OCI-LY3 (cell line): Measurements from ENCODE around the gene SETDB2.

Source experiments
- H2AFZ ChIP-seq: fragments of 200-600, 300-600 bp; shearing (Covaris generic); 2 replicates; pipeline ENCODE4 v1.6.0; 2014; ENCODE audit warnings: antibody characterized with exemption, low read depth, low read length
- H3K27ac ChIP-seq: fragments of 200-600, 300-600 bp; sonication (generic); 2 replicates; pipeline ENCODE4 v1.5.1; 2014; ENCODE audit warnings: mild to moderate bottlenecking, low read length, moderate library complexity, mixed read lengths
- H3K27me3 ChIP-seq: fragments of 200-600, 300-600 bp; sonication (generic); 2 replicates; pipeline ENCODE4 v1.6.1; 2014; ENCODE audit warnings: low read depth, low read length, mixed read lengths
- H3K36me3 ChIP-seq: fragments of 200-600, 300-600 bp; sonication (generic); replicated peaks from 2 replicates; pipeline ENCODE3; 2014; ENCODE audit warnings: low read depth, low read length, mixed read lengths
- H3K4me1 ChIP-seq: fragments of 300-600, 200-600 bp; sonication (generic); 2 replicates; pipeline ENCODE4 v1.6.1; 2014; ENCODE audit warnings: low read length, mixed read lengths
- H3K4me2 ChIP-seq: fragments of 200-600, 300-600 bp; sonication (generic); 2 replicates; pipeline ENCODE4 v1.6.1; 2014; ENCODE audit warnings: low read length, mixed read lengths
- H3K4me3 ChIP-seq: fragments of 300-600, 200-600 bp; sonication (generic); 2 replicates; pipeline ENCODE4 v1.5.1; 2014; ENCODE audit warnings: antibody characterized with exemption, mild to moderate bottlenecking, low read length, moderate library complexity
- H3K79me2 ChIP-seq: fragments of 300-600, 200-600 bp; shearing (Covaris generic); 2 replicates; pipeline ENCODE4 v1.6.1; 2014; ENCODE audit warnings: mild to moderate bottlenecking, low read length, mixed read lengths
- H3K9ac ChIP-seq: fragments of 300-600, 200-600 bp; shearing (Covaris generic); 2 replicates; pipeline ENCODE4 v1.6.0; 2014; ENCODE audit warnings: mild to moderate bottlenecking, low read length, moderate library complexity
- H3K9me3 ChIP-seq: fragments of 200-600, 300-600 bp; shearing (Covaris generic); 2 replicates; pipeline ENCODE4 v1.6.1; 2014; ENCODE audit warnings: low read length, mixed read lengths; ENCODE audit not compliant: insufficient read depth
- H4K20me1 ChIP-seq: fragments of 200-600, 300-600 bp; sonication (generic); 2 replicates; pipeline ENCODE4 v1.6.1; 2016; ENCODE audit warnings: low read length, mixed read lengths; ENCODE audit not compliant: insufficient read depth
- EZH2phosphoT487 ChIP-seq: fragments of 200-600 bp; shearing (Covaris generic); IDR thresholded peaks from 2 replicates; pipeline ENCODE4 v1.6.1; 2018; ENCODE audit warnings: antibody characterized with exemption, mixed run types, low read depth
- TF ChIP-seq, protein P1 (sequence below): fragments of 200-600, 300-600 bp; sonication (generic); IDR thresholded peaks from 2 replicates; pipeline ENCODE4 v1.5.1; 2014; ENCODE audit warnings: antibody characterized with exemption, low read length, low read depth

The SETDB2 gene

DNA sequence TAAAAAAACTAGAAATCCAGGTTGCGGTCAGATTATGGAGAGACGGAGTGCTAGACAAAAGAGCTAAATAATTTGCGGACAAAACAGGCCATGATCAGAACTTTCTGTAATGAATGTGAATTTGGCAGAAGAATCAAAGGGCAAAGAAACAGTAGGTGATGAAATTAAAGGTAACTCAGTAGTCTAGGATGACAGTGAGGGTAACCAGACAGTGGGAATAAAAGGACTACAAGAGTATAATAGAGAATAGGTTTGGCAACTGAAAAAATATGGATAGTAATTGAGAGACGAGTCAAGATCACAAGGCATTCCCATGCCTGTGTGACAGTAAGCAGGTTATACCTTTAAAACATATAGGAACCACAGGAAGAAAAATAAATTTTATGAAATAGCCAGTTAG, 36.1 kb upstream of the SETDB2 start:
- Histone ChIP-seq H2AFZ (no peak overlapping the region), H3K27me3 (no peaks in the 10 kb centered on the region), H3K4me3 (no peak overlapping the region), H3K36me3 (no peaks in the 10 kb centered on the region), H3K4me1 (peaks cover 5% of the 10 kb centered on the region; the same call in 1 of the 2 replicates), H4K20me1 (no peaks in the 10 kb centered on the region), H3K4me2 (no peak overlapping the region), H3K9me3 (peaks cover 15% of the 10 kb centered on the region), H3K9ac (no peak overlapping the region), H3K27ac (no peak overlapping the region), H3K79me2 (no peaks in the 10 kb centered on the region)
- TF ChIP-seq, protein P1, sequence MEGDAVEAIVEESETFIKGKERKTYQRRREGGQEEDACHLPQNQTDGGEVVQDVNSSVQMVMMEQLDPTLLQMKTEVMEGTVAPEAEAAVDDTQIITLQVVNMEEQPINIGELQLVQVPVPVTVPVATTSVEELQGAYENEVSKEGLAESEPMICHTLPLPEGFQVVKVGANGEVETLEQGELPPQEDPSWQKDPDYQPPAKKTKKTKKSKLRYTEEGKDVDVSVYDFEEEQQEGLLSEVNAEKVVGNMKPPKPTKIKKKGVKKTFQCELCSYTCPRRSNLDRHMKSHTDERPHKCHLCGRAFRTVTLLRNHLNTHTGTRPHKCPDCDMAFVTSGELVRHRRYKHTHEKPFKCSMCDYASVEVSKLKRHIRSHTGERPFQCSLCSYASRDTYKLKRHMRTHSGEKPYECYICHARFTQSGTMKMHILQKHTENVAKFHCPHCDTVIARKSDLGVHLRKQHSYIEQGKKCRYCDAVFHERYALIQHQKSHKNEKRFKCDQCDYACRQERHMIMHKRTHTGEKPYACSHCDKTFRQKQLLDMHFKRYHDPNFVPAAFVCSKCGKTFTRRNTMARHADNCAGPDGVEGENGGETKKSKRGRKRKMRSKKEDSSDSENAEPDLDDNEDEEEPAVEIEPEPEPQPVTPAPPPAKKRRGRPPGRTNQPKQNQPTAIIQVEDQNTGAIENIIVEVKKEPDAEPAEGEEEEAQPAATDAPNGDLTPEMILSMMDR, result no peak
- no peak for TF ChIP-seq EZH2phosphoT487

DNA sequence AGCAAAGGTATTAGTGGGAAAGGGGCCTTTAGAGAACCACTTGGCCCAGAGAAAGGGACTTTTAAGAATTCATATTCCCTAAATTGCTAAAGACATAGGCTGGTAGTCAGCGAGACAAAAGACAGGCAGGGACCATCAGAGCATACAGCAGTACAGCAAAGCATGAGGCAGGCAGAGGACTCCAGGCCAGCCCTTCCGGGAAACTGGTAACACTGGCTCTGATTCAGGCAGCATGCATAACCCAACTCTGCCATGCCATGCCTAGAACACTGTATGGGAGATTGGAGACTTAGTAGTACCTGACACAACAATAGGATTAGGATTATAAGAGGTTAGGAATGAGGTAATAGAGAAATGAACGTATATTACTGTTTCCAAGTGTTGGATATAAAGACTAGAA, 35.1 kb upstream of the SETDB2 start:
- Histone ChIP-seq H3K79me2 (no peaks in the 10 kb centered on the region), H3K9me3 (peaks cover 13% of the 10 kb centered on the region), H4K20me1 (no peaks in the 10 kb centered on the region), H3K4me3 (no peak overlapping the region), H2AFZ (no peak overlapping the region), H3K27me3 (0 out of 2 replicates have a peak, but pooled peaks cover 5% of the 10 kb centered on the region), H3K4me1 (peaks cover 5% of the 10 kb centered on the region; the same call in 1 of the 2 replicates), H3K9ac (no peak overlapping the region), H3K4me2 (no peak overlapping the region), H3K27ac (no peak overlapping the region), H3K36me3 (no peaks in the 10 kb centered on the region)
- no peak for TF ChIP-seq EZH2phosphoT487
- TF ChIP-seq, protein P1, result no peak

DNA sequence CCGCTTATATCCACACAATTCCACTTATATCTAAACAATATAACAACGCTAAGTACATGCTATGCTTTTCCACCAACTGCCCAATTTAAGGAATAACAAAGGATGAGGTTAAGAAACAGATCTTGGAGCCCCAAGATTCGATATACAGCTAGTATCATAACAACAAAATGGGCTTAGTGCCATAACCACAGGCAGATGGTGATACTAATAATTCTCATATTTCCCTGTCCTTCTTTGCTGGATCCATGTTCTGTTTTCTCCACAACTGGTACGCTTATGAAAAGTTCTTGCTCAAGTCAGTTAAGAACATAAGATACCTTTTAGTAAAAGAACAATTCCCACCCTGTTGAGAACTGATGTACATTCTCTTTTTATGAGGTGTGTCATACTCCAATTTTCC, 34.1 kb upstream of the SETDB2 start:
- Histone ChIP-seq H3K4me1 (peaks cover 5% of the 10 kb centered on the region; the same call in 1 of the 2 replicates), H3K9ac (no peak overlapping the region), H3K27me3 (0 out of 2 replicates have a peak, but pooled peaks cover 5% of the 10 kb centered on the region), H3K27ac (no peak overlapping the region), H3K36me3 (no peaks in the 10 kb centered on the region), H4K20me1 (no peaks in the 10 kb centered on the region), H3K9me3 (peaks cover 3% of the 10 kb centered on the region; the same call in 1 of the 2 replicates), H2AFZ (no peak overlapping the region), H3K4me2 (no peak overlapping the region), H3K79me2 (no peaks in the 10 kb centered on the region), H3K4me3 (no peak overlapping the region)
- no peak for TF ChIP-seq EZH2phosphoT487
- TF ChIP-seq, protein P1, result no peak

DNA sequence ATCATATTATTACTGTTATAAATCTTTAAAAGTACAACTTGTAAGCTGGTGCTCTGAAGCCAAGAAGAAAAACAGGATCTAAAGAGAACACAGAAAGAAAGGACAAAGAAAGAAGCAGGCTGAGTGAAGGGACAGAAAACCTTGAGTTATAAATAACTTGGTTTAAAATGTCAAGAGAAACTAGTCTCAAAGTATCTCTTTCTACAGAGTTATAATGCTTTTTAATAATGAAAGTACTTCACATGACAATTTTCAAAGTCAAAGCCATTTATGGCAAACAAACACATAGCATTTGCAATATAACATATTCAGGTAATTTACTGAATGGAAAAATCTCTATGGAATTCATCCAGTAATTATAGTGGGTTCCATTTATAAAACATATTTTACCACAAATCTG, 33.6 kb upstream of the SETDB2 start:
- Histone ChIP-seq H3K36me3 (no peaks in the 10 kb centered on the region), H3K4me2 (no peak overlapping the region), H3K9me3 (no peaks in the 10 kb centered on the region), H2AFZ (no peak overlapping the region), H4K20me1 (no peaks in the 10 kb centered on the region), H3K79me2 (no peaks in the 10 kb centered on the region), H3K4me1 (peaks cover 5% of the 10 kb centered on the region; the same call in 1 of the 2 replicates), H3K27ac (no peak overlapping the region), H3K4me3 (no peak overlapping the region), H3K27me3 (0 out of 2 replicates have a peak, but pooled peaks cover 5% of the 10 kb centered on the region), H3K9ac (no peak overlapping the region)
- TF ChIP-seq EZH2phosphoT487, result no peak
- TF ChIP-seq, protein P1, result no peak
